OCI-LY3 (cell line): ENCODE data around the gene TNFRSF17.

Experiments used
- EZH2phosphoT487 ChIP-seq: fragments of 200-600 bp; shearing (Covaris generic); IDR thresholded peaks from 2 replicates; pipeline ENCODE4 v1.6.1; 2018; ENCODE audit warnings: antibody characterized with exemption, mixed run types, low read depth
- TF ChIP-seq, protein P1 (sequence below): fragments of 200-600, 300-600 bp; sonication (generic); IDR thresholded peaks from 2 replicates; pipeline ENCODE4 v1.5.1; 2014; ENCODE audit warnings: antibody characterized with exemption, low read length, low read depth

GRCh38 chr16:11996433-11997330 lies 31.7 kb downstream of the TNFRSF17 start:
- TF ChIP-seq EZH2phosphoT487, result no peak
- TF ChIP-seq, protein P1, sequence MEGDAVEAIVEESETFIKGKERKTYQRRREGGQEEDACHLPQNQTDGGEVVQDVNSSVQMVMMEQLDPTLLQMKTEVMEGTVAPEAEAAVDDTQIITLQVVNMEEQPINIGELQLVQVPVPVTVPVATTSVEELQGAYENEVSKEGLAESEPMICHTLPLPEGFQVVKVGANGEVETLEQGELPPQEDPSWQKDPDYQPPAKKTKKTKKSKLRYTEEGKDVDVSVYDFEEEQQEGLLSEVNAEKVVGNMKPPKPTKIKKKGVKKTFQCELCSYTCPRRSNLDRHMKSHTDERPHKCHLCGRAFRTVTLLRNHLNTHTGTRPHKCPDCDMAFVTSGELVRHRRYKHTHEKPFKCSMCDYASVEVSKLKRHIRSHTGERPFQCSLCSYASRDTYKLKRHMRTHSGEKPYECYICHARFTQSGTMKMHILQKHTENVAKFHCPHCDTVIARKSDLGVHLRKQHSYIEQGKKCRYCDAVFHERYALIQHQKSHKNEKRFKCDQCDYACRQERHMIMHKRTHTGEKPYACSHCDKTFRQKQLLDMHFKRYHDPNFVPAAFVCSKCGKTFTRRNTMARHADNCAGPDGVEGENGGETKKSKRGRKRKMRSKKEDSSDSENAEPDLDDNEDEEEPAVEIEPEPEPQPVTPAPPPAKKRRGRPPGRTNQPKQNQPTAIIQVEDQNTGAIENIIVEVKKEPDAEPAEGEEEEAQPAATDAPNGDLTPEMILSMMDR, result no peak
